ENCODE results near the gene FOCAD.

DNA sequence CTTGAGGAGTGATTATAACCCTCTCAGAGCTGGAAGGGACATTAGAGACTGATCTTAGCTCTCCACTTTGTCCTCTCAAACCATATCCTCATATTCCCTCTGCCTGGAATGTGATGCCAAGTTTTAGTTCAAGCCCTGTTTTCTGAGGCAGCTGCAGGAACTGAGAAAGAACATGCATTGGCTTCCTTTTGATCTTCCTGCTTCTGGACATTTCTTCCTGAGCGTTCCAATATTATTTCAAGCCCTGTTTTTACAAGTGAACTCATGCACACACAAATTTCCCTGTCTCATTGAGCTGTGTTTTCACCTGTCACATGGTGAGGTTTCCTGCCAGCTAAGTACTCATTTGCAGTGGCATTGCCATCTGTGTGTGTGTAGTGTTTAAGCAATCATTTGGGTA is 17.0 kb downstream of the FOCAD start:
- TF ChIP-seq EZH2phosphoT487 (IDR thresholded peaks at IDR 0.05; ENCODE audit: borderline replicate concordance, low read depth, low read length) (no peak), CTCF (conservative IDR thresholded peaks at IDR 0.05; ENCODE audit: low read length) (no peak)
